Activated CD8-positive, alpha-beta memory T cell treated with anti-CD3 and anti-CD28 coated beads for 36 hours (primary cell): Measurements from ENCODE around the gene LRRC42. TPM values are rescaled to one million over a fixed set of nuclear protein-coding genes. Genes with fewer than 3 reads are reported as not detected.

Experiments used
- CTCF ChIA-PET: fragments of 350-600 bp; sonication (Branson Sonifier 250); formaldehyde crosslinking; loops from one replicate; lab custom pipeline; 2021; ENCODE audit warnings: antibody characterized with exemption; lab: Charles Lee
- POLR2A ChIA-PET: fragments of 350-600 bp; sonication (Branson Sonifier 250); formaldehyde crosslinking; loops from one replicate; lab custom pipeline; 2021; ENCODE audit warnings: antibody characterized with exemption; lab: Charles Lee
- total RNA-seq, 2 experiments: library from RNA; stranded (reverse); gene quantifications; one replicate each; pipeline ENCODE4 v1.2.3, GENCODE V29; 2021

Gene LRRC42
- total RNA-seq, 2 experiments from 2014 or later, result 26.9 to 28.1 TPM

DNA sequence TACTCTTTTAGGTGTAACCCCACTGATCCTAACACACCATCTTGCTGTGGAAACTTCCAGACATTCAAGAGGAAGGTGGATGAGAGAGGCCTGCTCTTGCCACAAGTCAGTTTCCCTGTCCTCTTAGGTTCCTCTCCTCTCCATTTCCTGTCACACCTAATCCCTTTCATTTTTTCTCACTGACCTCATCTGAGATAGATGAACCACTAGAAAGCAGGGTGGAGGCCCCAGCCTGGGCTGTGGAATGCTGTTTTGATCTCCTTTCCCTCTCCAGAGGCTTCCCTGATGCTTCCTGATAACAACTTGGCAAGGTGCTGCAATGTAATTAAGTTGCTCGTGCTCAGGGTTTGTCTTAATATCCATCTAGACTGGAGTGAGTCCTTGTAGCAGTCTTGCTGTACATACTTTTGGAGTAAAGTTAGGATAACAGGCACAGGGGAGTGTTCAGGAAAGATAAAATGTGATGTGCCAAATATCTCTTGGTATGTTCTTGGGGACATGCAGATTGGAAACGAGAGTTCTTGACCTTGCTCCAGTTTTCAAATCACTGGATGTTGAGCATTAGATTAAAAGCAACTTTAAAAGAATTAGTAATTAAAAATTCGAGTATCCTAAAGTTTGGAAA lies 11.2 kb downstream of the LRRC42 start:
- POLR2A ChIA-PET, result no interaction called here
- CTCF ChIA-PET, result interaction anchor here (1.0 to 2.8 kb wide), 2 partner anchors 12 to 98 kb away, joined by 3 to 9 read pairs; partner anchors contain the start of genes IFT25 and LRRC42

DNA sequence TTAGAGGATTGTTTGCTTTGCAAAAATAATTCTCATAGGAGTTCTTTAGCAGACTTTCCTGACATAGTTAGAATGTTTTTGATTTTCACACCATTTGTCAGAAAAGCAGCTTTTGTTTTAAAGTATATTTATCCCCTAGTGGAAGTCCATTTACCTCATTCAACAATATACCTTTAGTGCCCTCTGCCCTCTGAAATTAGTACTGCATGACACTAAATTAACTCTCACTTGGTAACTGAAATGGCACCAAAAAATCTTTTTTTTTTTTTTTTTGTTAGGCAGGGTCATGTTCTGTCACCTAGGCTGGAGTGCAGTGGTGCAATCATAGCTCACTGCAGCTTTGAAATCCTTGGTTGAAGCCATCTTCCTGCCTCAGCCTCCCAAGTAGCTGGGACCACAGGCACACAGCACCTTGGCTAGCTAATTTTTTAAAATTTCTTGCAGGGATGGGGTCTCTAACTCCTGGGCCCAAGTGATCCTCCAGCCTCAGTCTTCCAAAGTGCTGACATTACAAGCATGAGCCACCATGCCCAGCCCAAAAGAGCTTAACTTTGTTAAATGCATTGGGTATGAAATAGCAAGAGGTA lies 13.6 kb downstream of the LRRC42 start:
- ChIA-PET CTCF (interaction anchor here (0.7 to 2.8 kb wide), 15 partner anchors 10 to 149 kb away, joined by 3 to 51 read pairs (median 4); partner anchors contain the start of genes IFT25, LRRC42 and NDC1), POLR2A (interaction anchor here (0.7 to 0.8 kb wide), 2 partner anchors 9 to 99 kb away, joined by 3 read pairs; no protein-coding TSS in a partner anchor)

DNA sequence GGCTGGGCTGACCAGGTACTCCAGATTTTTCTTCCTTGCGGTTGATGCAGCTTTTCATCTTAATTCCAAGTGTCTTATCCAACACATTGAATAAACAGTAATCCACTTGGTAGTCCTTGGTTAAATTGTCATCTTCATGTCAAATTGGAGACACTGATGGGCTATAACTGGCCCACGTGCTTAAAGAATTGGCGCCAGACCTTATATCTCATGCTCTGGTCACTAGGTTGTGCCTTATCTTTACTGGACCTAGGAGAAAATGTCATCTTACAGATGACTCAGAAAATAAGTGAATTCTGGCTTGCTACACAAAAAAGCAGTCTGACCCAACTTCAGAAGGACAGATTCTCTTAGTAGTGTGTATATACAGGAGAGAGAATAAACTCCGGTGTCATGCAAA lies 16.2 kb downstream of the LRRC42 start:
- POLR2A ChIA-PET, result no interaction called here
- CTCF ChIA-PET, result interaction anchor here (0.6 to 1.4 kb wide), 3 partner anchors 13 to 122 kb away, joined by 3 to 4 read pairs (median 3); no protein-coding TSS in a partner anchor

DNA sequence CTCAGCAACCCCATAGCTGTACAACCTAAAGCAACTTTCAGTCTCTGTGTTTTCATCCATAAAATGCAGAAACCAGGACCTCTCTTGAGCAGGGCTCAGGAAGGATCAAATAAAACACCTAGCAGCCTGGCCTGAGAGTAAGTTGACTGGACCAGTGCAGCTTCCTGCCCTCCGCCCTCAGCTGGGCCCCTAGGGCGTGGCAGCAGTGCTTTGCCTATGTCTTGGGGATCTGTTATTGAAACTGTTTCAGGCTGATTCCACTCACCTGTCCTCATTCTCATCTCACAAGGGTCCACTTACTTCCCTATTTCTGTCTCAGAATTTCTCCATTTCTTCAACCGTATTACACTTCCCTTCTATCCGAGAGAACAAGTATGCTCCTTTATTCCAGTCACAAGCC lies 17.3 kb downstream of the LRRC42 start:
- ChIA-PET POLR2A (no interaction called here), CTCF (interaction anchor here (1.6 kb wide), 1 partner anchor 103 kb away, joined by 5 read pairs; no protein-coding TSS in a partner anchor)

DNA sequence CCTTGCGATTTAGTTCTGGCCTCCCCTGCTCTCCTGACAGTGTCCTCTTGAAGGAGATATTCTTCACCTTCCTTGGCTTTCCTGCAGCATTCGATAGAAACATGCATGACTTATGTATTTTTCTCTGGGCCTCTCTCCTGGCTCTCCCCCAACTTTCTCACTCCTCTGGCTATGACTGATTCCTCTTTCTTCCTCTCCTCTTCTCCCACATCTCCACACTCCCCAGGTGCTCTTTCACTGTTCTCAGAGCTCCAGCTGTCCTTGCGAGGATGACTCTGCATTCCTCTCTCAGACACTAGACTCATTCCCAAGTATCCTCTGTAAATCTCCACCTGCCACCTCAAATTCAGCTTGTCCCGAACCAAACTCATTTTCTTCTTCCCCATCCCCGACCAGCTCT lies 18.0 kb downstream of the LRRC42 start:
- CTCF ChIA-PET, result interaction anchor here (1.6 kb wide), 1 partner anchor 104 kb away, joined by 5 read pairs; no protein-coding TSS in a partner anchor
- POLR2A ChIA-PET, result no interaction called here

DNA sequence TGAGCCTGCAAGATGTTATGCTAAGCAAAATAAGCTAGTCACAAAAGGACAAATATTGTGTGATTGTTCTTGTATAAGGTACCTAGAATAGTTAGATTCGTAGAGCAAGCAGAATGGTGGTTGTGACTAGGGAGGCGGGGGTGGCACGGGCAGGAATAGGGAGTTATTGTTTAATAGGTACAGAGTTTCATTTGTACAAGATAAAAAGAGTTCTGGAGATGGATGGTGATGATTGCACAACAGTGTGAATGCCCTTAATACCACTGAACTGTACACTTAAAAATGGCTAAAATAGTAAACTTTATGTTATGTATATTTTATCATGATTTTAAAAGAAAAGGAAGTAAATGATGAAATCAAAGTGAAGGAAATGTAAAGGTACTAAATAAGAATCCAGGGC lies 20.6 kb downstream of the LRRC42 start:
- CTCF ChIA-PET, result no interaction called here
- POLR2A ChIA-PET, result no interaction called here

DNA sequence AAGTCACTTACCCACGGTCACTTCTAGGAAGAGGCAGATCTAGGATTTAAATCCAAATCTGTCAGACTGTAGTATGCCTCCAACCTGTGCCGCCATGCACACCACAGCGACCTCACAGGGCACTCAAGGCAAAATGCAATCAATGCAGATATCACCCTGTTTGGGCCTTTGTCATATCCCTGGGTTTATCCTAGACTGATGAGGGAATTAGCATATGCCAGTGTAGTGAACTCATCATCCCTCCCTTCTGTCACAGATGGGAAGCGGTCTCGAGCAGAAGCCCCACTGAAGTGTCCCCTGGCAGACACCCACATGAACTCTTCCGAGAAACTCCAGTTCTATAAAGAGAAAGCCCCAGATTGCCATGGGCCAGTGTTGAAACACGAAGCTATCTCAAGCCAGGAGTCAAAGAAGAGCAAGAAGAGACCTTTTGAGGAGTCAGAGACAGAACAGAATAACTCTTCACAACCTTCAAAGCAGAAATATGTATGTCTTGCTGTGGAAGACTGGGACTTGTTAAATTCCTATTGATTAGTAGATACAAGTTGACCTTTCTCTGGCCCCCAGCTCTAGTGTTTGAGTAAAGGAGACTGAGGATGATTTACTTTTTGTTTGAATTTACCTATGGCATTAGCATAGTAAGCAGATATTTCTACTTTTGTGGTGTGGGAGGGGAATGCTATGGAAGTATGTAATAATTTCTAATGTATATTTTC lies 21.4 kb downstream of the LRRC42 start:
- ChIA-PET CTCF (no interaction called here), POLR2A (no interaction called here)

DNA sequence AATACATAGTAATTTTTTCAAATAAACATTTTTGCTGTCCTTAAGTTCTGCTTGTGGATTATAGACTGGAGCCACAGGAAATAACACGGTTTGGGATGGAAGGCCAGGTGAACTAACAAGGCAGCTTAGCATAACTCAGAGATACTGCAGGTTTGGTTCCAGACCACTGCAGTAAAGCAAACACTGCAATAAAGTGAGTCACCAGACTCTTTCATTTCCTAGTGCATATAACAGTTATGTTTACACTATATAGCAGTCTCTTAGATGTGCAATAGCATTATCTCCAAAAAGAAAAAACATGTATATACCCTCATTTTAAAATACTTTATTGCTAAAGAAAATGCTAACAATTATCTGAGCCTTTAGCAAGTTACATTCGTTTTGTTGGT lies 22.0 kb downstream of the LRRC42 start:
- POLR2A ChIA-PET, result no interaction called here
- CTCF ChIA-PET, result no interaction called here

DNA sequence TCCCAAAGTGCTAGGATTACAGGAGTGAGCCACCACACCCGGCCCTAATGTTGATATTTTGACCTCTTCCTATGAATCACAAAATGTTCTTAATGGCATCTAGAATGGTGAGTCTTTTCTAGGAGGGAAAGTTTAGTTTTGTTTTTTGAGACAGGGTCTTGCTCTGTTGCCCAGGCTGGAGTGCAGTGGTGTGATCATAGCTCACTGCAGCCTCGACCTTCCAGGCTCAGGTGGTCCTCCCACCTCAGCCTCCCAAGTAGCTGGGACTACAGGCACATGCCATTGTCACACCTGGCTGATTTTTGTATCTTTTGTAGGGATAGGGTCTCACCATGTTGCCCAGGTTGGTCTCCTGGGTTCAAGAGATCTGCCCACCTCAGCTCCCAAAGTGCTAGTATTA lies 23.2 kb downstream of the LRRC42 start:
- ChIA-PET POLR2A (interaction anchor here (0.6 kb wide), 1 partner anchor 10 kb away, joined by 3 read pairs; no protein-coding TSS in a partner anchor), CTCF (interaction anchor here (1.7 kb wide), 1 partner anchor 10 kb away, joined by 9 read pairs; no protein-coding TSS in a partner anchor)

DNA sequence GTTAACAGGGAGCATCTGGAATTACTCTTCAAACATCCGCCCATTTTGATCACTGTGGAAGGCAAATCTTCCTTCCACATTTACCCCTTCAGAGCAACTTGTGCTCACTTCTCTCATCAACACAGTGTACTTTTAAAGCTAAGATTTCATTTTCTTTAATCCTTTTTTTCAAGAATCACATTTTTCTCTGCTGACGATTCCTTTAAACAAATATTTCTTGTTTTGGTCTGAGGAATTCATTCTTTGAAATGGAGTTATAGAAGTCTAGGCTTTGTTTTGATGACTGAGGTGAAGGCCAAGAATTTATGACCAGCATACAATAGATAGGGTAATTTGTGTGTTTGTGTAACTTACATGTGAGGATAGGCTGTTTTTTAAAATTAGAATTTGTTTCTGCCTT lies 25.6 kb downstream of the LRRC42 start:
- ChIA-PET POLR2A (no interaction called here), CTCF (interaction anchor here (0.7 to 1.4 kb wide), 2 partner anchors 12 to 103 kb away, joined by 3 read pairs; no protein-coding TSS in a partner anchor)

DNA sequence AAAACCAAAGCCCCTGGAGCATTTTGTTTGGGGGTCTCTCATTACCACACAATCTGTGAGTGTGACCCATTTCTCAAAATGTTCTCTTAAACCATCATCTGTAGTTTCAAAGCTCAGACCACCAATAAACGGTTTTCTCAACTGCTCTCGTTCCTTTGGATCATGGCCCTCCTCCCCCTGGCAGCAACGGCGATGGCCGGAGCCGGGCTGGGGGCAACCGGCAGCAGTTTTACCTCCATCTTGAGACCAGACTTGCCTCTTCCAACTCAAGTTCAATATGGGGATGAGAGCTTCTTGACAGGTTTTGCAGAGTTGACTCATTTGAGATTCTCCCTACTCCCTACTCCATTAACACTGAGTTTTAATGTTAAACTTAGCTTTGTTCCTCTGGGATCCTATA lies 29.7 kb downstream of the LRRC42 start:
- CTCF ChIA-PET, result interaction anchor here (0.6 kb wide), 1 partner anchor 106 kb away, joined by 3 read pairs; no protein-coding TSS in a partner anchor
- POLR2A ChIA-PET, result no interaction called here

DNA sequence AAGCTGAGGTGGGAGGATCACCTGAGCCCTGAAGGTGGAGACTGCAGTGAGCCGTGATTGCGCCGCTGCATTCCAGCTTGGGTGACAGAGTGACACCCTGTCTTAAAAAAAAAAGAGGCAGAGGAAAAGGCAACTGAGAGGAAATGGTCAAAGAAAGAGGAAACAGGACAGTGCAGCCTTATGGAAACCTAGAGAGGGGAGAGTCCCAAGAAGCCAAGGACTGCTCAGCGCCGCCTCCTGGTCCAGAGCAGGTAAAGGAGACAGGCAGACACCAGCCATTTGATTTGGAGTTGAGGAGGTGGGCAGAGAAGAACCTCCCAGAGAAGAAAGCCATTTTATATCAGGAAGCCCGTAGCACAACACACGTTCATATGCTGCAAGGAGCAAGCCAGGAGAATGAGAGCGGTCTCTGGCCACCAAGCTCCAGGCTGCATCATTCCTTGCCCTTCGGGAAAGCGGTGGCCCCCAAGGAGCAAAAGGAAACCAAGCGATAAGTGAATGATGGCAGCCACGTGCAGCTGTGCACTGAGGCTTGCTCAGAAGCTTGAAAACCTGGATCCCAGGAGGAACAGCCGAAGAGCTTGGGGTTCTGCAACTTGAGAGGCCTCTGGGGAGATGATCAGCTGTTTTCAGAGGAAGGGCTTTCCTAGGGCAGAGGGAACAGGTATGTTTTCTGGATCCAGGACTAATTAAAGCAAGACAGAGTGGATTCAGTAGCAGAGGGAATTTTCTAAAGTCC lies 33.7 kb downstream of the LRRC42 start:
- POLR2A ChIA-PET, result no interaction called here
- CTCF ChIA-PET, result no interaction called here

DNA sequence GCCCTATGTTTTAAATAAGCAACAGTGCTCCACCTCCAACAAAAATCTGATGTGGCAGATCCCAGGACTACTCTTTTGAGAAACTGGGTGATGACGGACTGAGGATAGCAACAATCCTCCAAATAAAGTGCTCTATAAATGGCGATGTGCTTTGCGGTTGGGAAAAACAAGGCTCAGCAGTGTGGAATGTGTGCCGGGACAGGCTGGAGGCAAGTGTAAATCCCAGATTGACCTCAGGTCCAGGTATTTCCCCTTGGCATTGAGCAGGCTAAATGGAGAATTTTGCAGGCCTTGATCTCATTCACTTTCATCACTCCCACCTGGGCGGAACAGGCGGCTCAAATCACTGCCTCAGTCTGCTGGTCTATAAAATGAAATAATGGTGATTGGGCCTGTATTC lies 35.1 kb downstream of the LRRC42 start:
- ChIA-PET POLR2A (no interaction called here), CTCF (no interaction called here)

DNA sequence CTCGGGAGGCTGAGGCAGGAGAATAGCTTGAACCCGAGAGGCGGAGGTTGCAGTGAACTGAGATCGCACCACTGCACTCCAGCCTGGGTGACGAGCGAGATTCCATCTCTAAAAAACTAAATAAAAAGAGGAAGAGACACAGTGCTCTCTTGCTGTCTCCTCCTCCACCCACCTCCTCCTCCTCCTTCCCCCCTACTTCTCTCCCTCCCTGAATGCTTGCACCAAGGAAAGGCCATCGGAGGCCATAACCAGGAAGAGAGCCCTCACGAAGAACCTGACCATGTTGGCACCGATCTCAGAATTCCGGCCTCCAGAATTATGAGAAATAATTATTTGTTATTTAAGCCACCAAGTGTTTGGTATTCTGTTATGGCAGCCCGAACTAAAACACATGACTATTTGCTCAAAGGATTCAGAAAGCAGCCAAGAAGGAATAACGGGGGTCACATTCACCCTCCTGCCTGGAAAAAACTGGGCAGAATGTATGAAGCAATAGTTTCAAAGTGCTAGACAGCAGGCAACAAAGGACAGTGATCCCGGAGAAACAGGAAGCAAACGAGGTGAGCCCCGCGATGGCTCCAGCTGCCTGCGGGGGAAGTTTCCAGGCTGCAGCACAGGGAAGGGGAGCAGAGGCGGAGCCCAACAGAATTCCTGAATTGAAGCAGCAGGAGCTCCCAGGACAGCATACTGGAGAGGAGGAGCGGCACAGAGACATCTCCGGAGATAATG lies 36.0 kb downstream of the LRRC42 start:
- ChIA-PET POLR2A (interaction anchor here (0.8 kb wide), 1 partner anchor 10 kb away, joined by 3 read pairs; no protein-coding TSS in a partner anchor), CTCF (no interaction called here)

DNA sequence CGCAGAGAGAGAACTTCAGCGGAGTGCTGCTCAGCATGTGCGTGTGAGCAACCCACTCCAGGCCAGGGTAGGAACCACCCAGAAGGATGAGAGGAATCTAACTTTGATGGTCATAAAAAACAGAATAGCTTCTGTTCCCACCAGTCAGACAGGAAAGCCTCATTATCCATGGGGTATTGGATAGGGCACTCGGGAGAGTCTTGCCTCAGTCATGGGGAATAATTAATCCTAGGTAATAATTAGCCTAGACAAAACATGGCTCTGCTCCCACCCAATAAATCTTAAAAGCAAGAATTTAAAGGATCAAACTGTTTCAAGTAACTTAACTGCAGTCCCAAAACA lies 36.6 kb downstream of the LRRC42 start:
- CTCF ChIA-PET, result no interaction called here
- POLR2A ChIA-PET, result interaction anchor here (0.8 kb wide), 1 partner anchor 9 kb away, joined by 3 read pairs; no protein-coding TSS in a partner anchor

DNA sequence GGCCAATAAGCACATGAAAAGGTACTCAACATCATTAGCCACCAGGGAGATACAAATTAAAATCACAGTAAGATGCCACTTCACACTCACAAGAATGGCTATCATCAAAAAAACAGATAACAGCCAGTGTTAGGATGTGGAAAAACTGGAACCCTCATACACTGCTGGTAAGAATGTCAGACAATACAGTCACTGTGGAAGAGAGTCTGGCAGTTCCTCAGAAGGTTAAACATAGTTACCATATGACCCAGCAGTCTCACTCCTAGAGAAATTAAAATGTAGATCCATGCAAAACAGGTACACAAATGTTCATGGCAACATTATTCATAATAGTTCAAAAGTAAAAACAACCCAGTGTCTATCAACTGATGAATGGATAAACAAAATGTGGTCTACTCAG lies 38.6 kb downstream of the LRRC42 start:
- CTCF ChIA-PET, result no interaction called here
- POLR2A ChIA-PET, result no interaction called here

DNA sequence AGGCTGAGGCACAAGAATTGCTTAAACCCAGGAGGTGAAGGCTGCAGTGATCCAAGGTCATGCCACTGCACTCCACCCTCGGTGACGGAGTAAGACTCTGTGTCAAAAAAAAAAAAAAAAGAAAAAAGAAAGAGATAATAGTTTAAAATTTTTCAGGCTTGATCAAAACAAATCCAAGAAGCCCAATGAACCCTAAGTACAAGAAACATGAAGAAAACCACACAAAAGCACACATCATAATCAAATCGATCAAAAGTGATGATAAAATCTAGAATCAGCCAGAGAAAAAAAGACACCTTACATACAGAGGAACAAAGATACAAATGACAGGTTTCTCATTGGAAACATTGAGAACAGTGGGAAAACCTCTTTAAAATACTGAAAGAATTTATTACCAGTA lies 40.3 kb downstream of the LRRC42 start:
- CTCF ChIA-PET, result interaction anchor here (0.7 kb wide), 1 partner anchor 24 kb away, joined by 4 read pairs; no protein-coding TSS in a partner anchor
- POLR2A ChIA-PET, result no interaction called here

DNA sequence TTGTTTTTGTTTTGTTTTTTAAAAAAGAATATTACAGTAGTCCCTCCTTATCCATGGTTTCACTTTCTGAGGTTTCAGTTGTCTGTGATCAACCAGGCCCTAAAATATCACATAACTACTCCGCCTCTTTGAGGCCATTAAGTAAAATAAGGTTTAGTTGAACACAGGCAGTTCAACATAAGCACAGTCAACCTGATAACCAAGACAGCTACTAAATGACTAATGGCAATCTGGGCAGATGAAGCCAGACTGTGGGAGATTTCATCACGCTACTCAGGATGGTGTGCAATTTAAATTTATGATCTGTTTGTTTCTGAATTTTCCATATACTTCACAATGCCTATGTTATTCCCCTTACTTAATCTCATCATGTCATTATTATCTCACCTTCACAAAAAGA lies 41.7 kb downstream of the LRRC42 start:
- CTCF ChIA-PET, result no interaction called here
- POLR2A ChIA-PET, result no interaction called here
